SU-DHL-6 (cell line): ENCODE data around the gene THY1.
"Not testable (repeated sequence)": the region's sequence is repeated elsewhere in the genome, so short reads cannot be mapped to it uniquely, and the experiment has no call there.

ENCODE experiments used
- CTCF ChIP-seq: fragments of 200-600 bp; sonication (generic); IDR thresholded peaks from one replicate; pipeline ENCODE4 v1.5.1; 2017; ENCODE audit warnings: antibody characterized with exemption, mild to moderate bottlenecking, low read length, moderate library complexity; ENCODE audit not compliant: insufficient read depth, poor library complexity, severe bottlenecking
- EZH2phosphoT487 ChIP-seq: fragments of 200-600 bp; sonication (generic), shearing (Covaris generic); conservative IDR thresholded peaks from 2 replicates; pipeline ENCODE4 v1.6.1; 2018; ENCODE audit warnings: mild to moderate bottlenecking, antibody characterized with exemption, low read length, moderate library complexity, mixed read lengths

- TF ChIP-seq CTCF, EZH2phosphoT487: not testable (repeated sequence)
Observed at GRCh38 chr11:119455708-119456107, 32.7 kb upstream of the THY1 start.
